ENCODE results near the gene PPA1. TPM values are rescaled to one million over a fixed set of nuclear protein-coding genes. Genes with fewer than 3 reads are reported as not detected.
A peak's percentile ranks its signal among the peaks of the same experiment; 100 is the strongest.

The PPA1 gene
- total and polyA plus RNA-seq, 2 donors (not counting 3 experiments of a cell fraction or from before 2014, with no cell fraction given) = 63.5 to 140 TPM

DNA sequence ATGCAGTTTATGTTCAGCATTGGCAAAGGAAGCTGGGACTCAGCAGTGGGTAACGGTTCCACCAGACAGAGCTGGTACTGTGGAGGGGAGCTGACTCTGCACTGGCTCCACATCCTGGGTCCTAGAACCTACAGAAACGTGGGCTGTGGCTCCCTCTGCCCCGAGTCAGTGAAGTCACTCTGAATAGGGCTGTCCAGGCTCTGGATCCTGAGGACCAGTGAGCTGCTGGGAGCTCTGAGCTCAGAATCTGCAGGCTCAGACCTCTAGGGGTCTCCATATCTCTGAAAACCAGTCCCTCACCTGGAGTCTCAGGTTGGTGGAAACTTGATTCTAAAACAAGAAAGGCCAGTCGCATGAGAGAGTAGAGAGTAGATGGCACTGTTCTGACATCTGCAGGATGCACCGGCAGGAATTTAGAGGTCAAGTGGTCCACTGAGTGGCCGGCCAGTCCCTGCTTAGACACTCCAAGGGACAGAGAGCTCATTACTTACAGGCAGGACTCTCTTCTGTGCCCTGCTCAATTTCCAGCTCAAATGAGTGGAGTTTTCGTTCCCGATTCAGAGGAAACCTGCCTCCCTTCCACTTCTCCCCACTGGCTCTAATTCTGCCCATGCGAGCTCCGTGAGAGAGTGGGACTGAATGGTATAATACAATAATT, 31.9 kb upstream of the PPA1 start:
- Histone ChIP-seq H2AFZ (ENCODE audit: low read depth, low read length) (no peak overlapping the region), H4K20me1 (replicated peaks; ENCODE audit: control insufficient read depth, extremely low read depth, insufficient read depth, low read length) (no peaks in the 10 kb centered on the region), H3K4me3 (replicated peaks in 1 of 3; ENCODE audit: insufficient read depth in 1 of 3, low read depth in 1 of 3, low read length in 3 of 3) (no peak overlapping the region), H3K9me3 (replicated peaks; ENCODE audit: control insufficient read depth, insufficient read depth, low read length) (no peaks in the 10 kb centered on the region), H3K4me1 (ENCODE audit: control insufficient read depth, extremely low read depth, insufficient read depth, low read length) (peaks cover 2% of the 10 kb centered on the region), H3K79me2 (ENCODE audit: control insufficient read depth, insufficient read depth, low read length) (no peaks in the 10 kb centered on the region), H3K27me3 (ENCODE audit: control insufficient read depth in 2 of 2, insufficient read depth in 2 of 2, low read length in 2 of 2) (peaks cover 12 to 24% of the 10 kb centered on the region in 2 experiments), H3K27ac (ENCODE audit: insufficient read depth, low read depth, low read length) (no peak overlapping the region), H3K36me3 (ENCODE audit: control insufficient read depth in 2 of 2, extremely low read depth in 1 of 2, insufficient read depth in 2 of 2, low read length in 2 of 2) (no peaks in the 10 kb centered on the region), H3K9ac (replicated peaks; ENCODE audit: extremely low read depth, insufficient read depth, low read length) (no peak overlapping the region), H3K9me1 (replicated peaks; ENCODE audit: control insufficient read depth, extremely low read depth, insufficient read depth, low read length) (no peaks in the 10 kb centered on the region), H3K4me2 (ENCODE audit: insufficient read depth, low read length) (no peak overlapping the region)
- dilution Hi-C loops (cut with MboI; ENCODE audit: extremely low pct_ligation_motif_present, low sequenced_read_pairs) = no loop called here
- TF ChIP-seq, protein P1, sequence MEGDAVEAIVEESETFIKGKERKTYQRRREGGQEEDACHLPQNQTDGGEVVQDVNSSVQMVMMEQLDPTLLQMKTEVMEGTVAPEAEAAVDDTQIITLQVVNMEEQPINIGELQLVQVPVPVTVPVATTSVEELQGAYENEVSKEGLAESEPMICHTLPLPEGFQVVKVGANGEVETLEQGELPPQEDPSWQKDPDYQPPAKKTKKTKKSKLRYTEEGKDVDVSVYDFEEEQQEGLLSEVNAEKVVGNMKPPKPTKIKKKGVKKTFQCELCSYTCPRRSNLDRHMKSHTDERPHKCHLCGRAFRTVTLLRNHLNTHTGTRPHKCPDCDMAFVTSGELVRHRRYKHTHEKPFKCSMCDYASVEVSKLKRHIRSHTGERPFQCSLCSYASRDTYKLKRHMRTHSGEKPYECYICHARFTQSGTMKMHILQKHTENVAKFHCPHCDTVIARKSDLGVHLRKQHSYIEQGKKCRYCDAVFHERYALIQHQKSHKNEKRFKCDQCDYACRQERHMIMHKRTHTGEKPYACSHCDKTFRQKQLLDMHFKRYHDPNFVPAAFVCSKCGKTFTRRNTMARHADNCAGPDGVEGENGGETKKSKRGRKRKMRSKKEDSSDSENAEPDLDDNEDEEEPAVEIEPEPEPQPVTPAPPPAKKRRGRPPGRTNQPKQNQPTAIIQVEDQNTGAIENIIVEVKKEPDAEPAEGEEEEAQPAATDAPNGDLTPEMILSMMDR (IDR thresholded peaks at IDR 0.05; ENCODE audit: extremely low read depth in 1 of 2, insufficient read depth in 1 of 2, low read depth in 1 of 2, low read length in 2 of 2) = peak in 1 of 2 donors; percentile 26
- no peak for TF ChIP-seq GATA2 (IDR thresholded peaks at IDR 0.05; ENCODE audit: insufficient read depth, insufficient read length, low read depth, low read length)
- POLR2A ChIA-PET = no interaction called here
- intact Hi-C loops (cut with micrococcal nuclease) = loop anchor here (2.0 kb wide), 1 partner anchor 100 kb away; no protein-coding TSS in a partner anchor
- BruUV-seq (replicated peaks) = no TSS peak
- CTCF ChIA-PET = interaction anchor here (0.7 to 3.9 kb wide), 22 partner anchors 8 to 122 kb away, joined by 3 to 30 read pairs (median 5); partner anchors contain the start of genes PPA1 and TYSND1
- FAIRE-seq (no peak), DNase-seq (ENCODE audit: low read depth, low spot score) (no peak)

DNA sequence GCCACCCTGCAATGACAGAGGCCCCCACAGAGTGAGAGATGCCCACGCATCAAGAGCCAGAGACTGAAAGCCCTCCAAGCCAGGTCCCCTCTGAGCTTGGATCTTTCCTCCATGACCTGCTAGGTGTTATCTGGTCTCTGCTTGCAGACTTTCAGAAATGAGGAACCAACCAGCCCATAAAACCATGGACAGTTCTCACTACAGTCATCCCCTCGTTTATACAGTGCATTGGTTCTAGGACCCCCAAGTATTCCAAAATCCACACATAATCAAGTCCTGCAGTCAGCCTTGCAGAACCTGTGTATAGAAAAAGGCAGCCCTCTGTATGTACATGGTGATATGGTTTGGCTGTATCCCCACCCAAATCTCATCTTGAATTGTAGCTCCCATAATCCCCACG, 27.5 kb upstream of the PPA1 start:
- Histone ChIP-seq H3K9me1 (replicated peaks; ENCODE audit: control insufficient read depth, extremely low read depth, insufficient read depth, low read length) (no peaks in the 10 kb centered on the region), H3K36me3 (ENCODE audit: control insufficient read depth in 2 of 2, extremely low read depth in 1 of 2, insufficient read depth in 2 of 2, low read length in 2 of 2) (no peaks in the 10 kb centered on the region), H3K4me3 (replicated peaks in 1 of 3; ENCODE audit: insufficient read depth in 1 of 3, low read depth in 1 of 3, low read length in 3 of 3) (no peak overlapping the region), H2AFZ (ENCODE audit: low read depth, low read length) (no peak overlapping the region), H3K4me2 (ENCODE audit: insufficient read depth, low read length) (no peak overlapping the region), H3K4me1 (ENCODE audit: control insufficient read depth, extremely low read depth, insufficient read depth, low read length) (no peaks in the 10 kb centered on the region), H3K9ac (replicated peaks; ENCODE audit: extremely low read depth, insufficient read depth, low read length) (no peak overlapping the region), H4K20me1 (replicated peaks; ENCODE audit: control insufficient read depth, extremely low read depth, insufficient read depth, low read length) (no peaks in the 10 kb centered on the region), H3K27ac (ENCODE audit: insufficient read depth, low read depth, low read length) (no peak overlapping the region), H3K27me3 (ENCODE audit: control insufficient read depth in 2 of 2, insufficient read depth in 2 of 2, low read length in 2 of 2) (peaks cover 28 to 48% of the 10 kb centered on the region in 2 experiments), H3K79me2 (ENCODE audit: control insufficient read depth, insufficient read depth, low read length) (no peaks in the 10 kb centered on the region), H3K9me3 (replicated peaks; ENCODE audit: control insufficient read depth, insufficient read depth, low read length) (no peaks in the 10 kb centered on the region)
- intact Hi-C loops (cut with micrococcal nuclease) = no loop called here
- no TSS peak for BruUV-seq (replicated peaks)
- DNase-seq (ENCODE audit: low read depth, low spot score) = no peak
- ChIA-PET CTCF (interaction anchor here (1.0 to 3.1 kb wide), 3 partner anchors 10 to 39 kb away, joined by 3 to 7 read pairs (median 4); no protein-coding TSS in a partner anchor), POLR2A (no interaction called here)
- FAIRE-seq = no peak
- TF ChIP-seq EZH2 (IDR thresholded peaks at IDR 0.05; ENCODE audit: borderline replicate concordance, low read depth, low read length, severe bottlenecking) (no peak), FOS (IDR thresholded peaks at IDR 0.05; ENCODE audit: borderline replicate concordance, insufficient read depth, low read length) (no peak), POLR2AphosphoS5 (IDR thresholded peaks at IDR 0.05; ENCODE audit: insufficient read depth, low read depth, low read length) (no peak), GATA2 (IDR thresholded peaks at IDR 0.05; ENCODE audit: insufficient read depth, insufficient read length, low read depth, low read length) (no peak)
- dilution Hi-C loops (cut with MboI; ENCODE audit: extremely low pct_ligation_motif_present, low sequenced_read_pairs) = no loop called here
